HG03457 (cell line): ENCODE results near the gene FRAT1.
"Not testable (repeated sequence)": the region's sequence is repeated elsewhere in the genome, so short reads cannot be mapped to it uniquely, and the experiment has no call there.

Source experiments
- ATAC-seq: cut with Tn5 transposase; IDR thresholded peaks from one replicate; pipeline ENCODE4 v1.9.1; 2021; ENCODE audit warnings: moderate number of reproducible peaks; ENCODE audit not compliant: unreplicated experiment

Gene FRAT1

GRCh38 chr10:97334370-97335175, 15.5 kb downstream of the FRAT1 start, which contains the start of gene FRAT2:
FRAT2 (minus strand) TSS chr10:97334729; CDS start chr10:97334572, 157 bp downstream.
- ATAC-seq, result peak; percentile 73

- no peak for ATAC-seq
Observed at GRCh38 chr10:97335188-97335619, 16.1 kb downstream of the FRAT1 start.

GRCh38 chr10:97336006-97336405, 16.9 kb downstream of the FRAT1 start:
- no peak for ATAC-seq

- ATAC-seq, result no peak
Observed at GRCh38 chr10:97336446-97336845, 17.4 kb downstream of the FRAT1 start.

- ATAC-seq, result no peak
Observed at GRCh38 chr10:97336942-97337831, 18.1 kb downstream of the FRAT1 start.

GRCh38 chr10:97338041-97338440, 19.0 kb downstream of the FRAT1 start:
- no peak for ATAC-seq

- ATAC-seq, result no peak
Observed at GRCh38 chr10:97341416-97341815, 22.3 kb downstream of the FRAT1 start.

- ATAC-seq, result not testable (repeated sequence)
Observed at GRCh38 chr10:97343664-97344063, 24.6 kb downstream of the FRAT1 start.

- ATAC-seq, result no peak
Observed at GRCh38 chr10:97347317-97347716, 28.2 kb downstream of the FRAT1 start.

- ATAC-seq, result no peak
Observed at GRCh38 chr10:97349752-97350513, 30.9 kb downstream of the FRAT1 start.

GRCh38 chr10:97353945-97354344, 34.9 kb downstream of the FRAT1 start:
- ATAC-seq, result no peak

- no peak for ATAC-seq
Observed at GRCh38 chr10:97355571-97355975, 36.5 kb downstream of the FRAT1 start.

GRCh38 chr10:97356318-97356914, 37.3 kb downstream of the FRAT1 start:
- ATAC-seq, result no peak

GRCh38 chr10:97356918-97357317, 37.8 kb downstream of the FRAT1 start:
- ATAC-seq, result no peak

GRCh38 chr10:97358349-97358748, 39.3 kb downstream of the FRAT1 start:
- ATAC-seq, result no peak

GRCh38 chr10:97358781-97359180, 39.7 kb downstream of the FRAT1 start:
- no peak for ATAC-seq

- ATAC-seq, result no peak
Observed at GRCh38 chr10:97360705-97361536, 41.9 kb downstream of the FRAT1 start.

- ATAC-seq, result no peak
Observed at GRCh38 chr10:97361537-97361901, 42.4 kb downstream of the FRAT1 start.

GRCh38 chr10:97362310-97363033, 43.4 kb downstream of the FRAT1 start:
- no peak for ATAC-seq
